ACHN (cell line): ENCODE results near the gene GPR52.

Experiments used
- DNase-seq: peaks from one replicate; pipeline ENCODE4 v3.0.0-alpha.2; 2015
- in situ Hi-C: cut with HindIII; loops from 2 replicates; pipeline ENCODE4 v1.10.0; 2017; ENCODE audit warnings: low sequenced_read_pairs, low pct_ligation_motif_present, low pct_unique_long_range_greater_than_20kb

GPR52 gene

DNA sequence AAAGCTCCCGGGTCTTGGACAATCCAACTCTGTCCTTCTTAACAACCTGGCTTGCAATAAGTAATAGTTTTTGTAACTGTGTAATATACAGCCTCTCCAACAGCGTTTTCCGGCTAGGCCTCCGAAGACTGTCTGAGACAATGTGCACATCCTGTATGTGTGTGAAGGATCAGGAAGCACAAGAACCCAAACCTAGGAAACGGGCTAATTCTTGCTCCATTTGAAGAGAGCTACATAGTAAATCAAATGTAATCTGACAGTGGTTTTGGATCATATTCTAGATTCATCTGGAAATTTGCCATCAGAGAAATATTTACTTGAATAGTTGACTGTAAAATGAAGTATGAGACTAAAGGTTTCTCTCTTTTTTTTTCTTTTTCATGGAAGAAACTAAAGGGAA is 1.2 kb downstream of the GPR52 start:
- no peak for DNase-seq
- in situ Hi-C loops, result no loop called here

GRCh38 chr1:174451408-174451807 is 3.6 kb downstream of the GPR52 start:
- no peak for DNase-seq
- in situ Hi-C loops, result no loop called here

GRCh38 chr1:174465855-174466254 is 18.1 kb downstream of the GPR52 start:
- DNase-seq, result no peak
- in situ Hi-C loops, result no loop called here

- no peak for DNase-seq
- in situ Hi-C loops, result no loop called here
Observed at GRCh38 chr1:174466607-174467006, 18.8 kb downstream of the GPR52 start.

DNA sequence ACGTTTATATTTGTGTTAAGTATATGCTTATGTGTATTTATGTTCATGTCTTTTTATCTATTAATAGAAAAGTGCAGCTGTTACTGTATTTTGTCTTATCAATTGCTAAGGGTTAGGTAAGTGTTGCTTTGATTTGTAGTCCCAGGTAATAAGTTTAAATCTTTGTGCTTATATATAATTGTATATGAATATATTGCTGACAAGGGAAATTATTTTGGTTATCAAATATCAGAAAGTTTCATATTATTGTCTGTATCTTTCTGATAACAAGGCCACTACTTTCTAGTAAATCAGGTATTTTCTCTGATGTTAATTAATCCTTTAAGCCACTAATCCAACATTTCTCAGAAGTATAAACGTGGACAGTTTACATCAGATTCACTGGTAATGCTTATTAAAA is 21.3 kb downstream of the GPR52 start:
- in situ Hi-C loops, result no loop called here
- no peak for DNase-seq

DNA sequence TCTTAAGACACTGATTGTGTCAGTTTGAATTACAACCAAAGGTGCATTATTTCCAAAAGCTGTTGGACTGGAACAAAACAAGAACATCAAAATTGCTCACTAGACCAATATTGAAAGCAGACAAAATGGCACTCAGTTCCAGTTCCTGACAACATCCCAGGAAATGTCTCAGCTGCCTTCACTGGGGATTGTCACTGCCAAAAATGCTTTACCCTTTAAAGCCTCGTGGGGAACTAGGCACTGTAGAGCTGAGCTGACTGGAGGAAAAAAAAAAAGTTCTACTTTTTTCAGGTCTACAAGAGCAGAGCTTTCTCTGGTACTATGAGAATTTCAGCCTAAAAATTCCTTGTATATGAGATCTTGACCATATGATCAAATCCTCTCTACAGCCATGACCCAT is 21.9 kb downstream of the GPR52 start:
- in situ Hi-C loops, result no loop called here
- no peak for DNase-seq

GRCh38 chr1:174479281-174479680 is 31.5 kb downstream of the GPR52 start:
- no peak for DNase-seq
- in situ Hi-C loops, result no loop called here

DNA sequence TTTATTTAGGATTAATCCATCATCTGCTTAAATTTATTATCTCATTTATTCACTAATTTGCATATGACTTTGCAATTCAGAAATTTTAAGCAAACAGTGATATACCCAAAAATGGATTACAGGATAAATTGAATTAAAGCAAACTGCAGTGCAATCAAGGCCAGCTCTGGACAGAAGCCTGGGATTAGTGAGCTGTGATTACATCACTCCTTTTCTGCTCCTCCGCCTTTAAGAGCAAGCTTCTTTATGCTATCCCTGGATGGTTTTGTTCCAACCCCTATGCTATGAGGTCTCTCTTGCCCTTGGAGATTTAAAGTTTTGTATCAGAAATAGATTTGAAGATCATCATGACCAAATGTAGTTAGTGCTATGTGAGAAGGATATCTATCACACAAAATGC is 32.6 kb downstream of the GPR52 start:
- no peak for DNase-seq
- in situ Hi-C loops, result no loop called here

DNA sequence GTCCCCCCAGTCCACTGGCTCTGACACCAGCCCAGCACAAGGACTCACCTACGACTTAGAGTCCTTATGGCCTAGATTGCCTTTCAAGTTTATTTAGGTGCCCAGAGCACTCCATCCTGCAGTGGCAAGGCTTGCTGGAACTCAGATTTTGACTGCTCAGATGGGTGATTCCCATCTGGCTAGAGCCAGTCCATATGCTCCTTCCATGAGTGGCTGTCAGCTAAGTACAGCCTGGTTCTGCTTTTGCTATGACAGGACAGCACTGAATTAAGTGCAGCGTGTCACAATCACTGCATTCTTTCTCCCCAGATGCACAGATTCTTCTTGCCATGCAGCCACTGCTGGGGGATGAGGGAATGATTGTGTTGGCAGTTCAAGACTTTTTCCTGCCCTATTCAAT is 43.8 kb downstream of the GPR52 start:
- in situ Hi-C loops, result no loop called here
- no peak for DNase-seq

GRCh38 chr1:174497478-174497877 is 49.7 kb downstream of the GPR52 start:
- in situ Hi-C loops, result no loop called here

More at GRCh38 chr1:174497478-174497877, 49.7 kb downstream of the GPR52 start:
- no peak for DNase-seq
